GM23338 (cell line): ENCODE results near the gene TTC14. TPM values are rescaled to one million over a fixed set of nuclear protein-coding genes. Genes with fewer than 3 reads are reported as not detected.
"Not testable (repeated sequence)": the region's sequence is repeated elsewhere in the genome, so short reads cannot be mapped to it uniquely, and the experiment has no call there.

Source experiments
- ATAC-seq: fragments of 200-7000 bp; cut with Tn5 transposase; 3 replicates; pipeline ENCODE4 v1.9.1; 2020
- DNase-seq: peaks from one replicate; pipeline ENCODE4 v3.0.0-alpha.2; 2015; ENCODE audit warnings: low spot score
- H2AFZ ChIP-seq: fragments of 200-600 bp; sonication (generic); 2 replicates; pipeline ENCODE4 v1.8.0; 2016; ENCODE audit warnings: antibody characterized with exemption, mild to moderate bottlenecking, moderate library complexity
- H3F3A ChIP-seq: fragments of 200-600 bp; sonication (generic); replicated peaks from 2 replicates; pipeline ENCODE4 v1.8.0; 2017; ENCODE audit warnings: antibody characterized with exemption, mixed run types, low read depth
- H3K27ac ChIP-seq: fragments of 200-600 bp; sonication (generic); 2 replicates; pipeline ENCODE4 v1.6.1; 2016; ENCODE audit warnings: low read depth
- H3K27me3 ChIP-seq: fragments of 200-600 bp; sonication (generic); 2 replicates; pipeline ENCODE4 v1.8.0; 2016; ENCODE audit warnings: mild to moderate bottlenecking, mixed run types, moderate library complexity; ENCODE audit not compliant: insufficient read depth
- H3K36me3 ChIP-seq: fragments of 200-600 bp; sonication (generic); 2 replicates; pipeline ENCODE4 v1.8.0; 2016; ENCODE audit warnings: mild to moderate bottlenecking; ENCODE audit not compliant: insufficient read depth
- H3K4me1 ChIP-seq: fragments of 200-600 bp; sonication (generic); 2 replicates; pipeline ENCODE4 v1.8.0; 2016; ENCODE audit warnings: mild to moderate bottlenecking, moderate library complexity; ENCODE audit not compliant: insufficient read depth
- H3K4me2 ChIP-seq: fragments of 200-600 bp; sonication (generic); 2 replicates; pipeline ENCODE4 v1.7.1; 2017; ENCODE audit warnings: mixed run types
- H3K4me3 ChIP-seq: fragments of 200-600 bp; sonication (generic); 2 replicates; pipeline ENCODE4 v1.6.1; 2016; ENCODE audit warnings: mixed run types
- H3K79me2 ChIP-seq: fragments of 200-600 bp; sonication (generic); replicated peaks from 2 replicates; pipeline ENCODE4 v1.8.0; 2017; ENCODE audit warnings: mild to moderate bottlenecking; ENCODE audit not compliant: insufficient read depth
- H3K9me2 ChIP-seq: fragments of 200-600 bp; sonication (generic); 2 replicates; pipeline ENCODE4 v1.8.0; 2017; ENCODE audit not compliant: insufficient read depth
- H4K20me1 ChIP-seq: fragments of 200-600 bp; sonication (generic); replicated peaks from 2 replicates; pipeline ENCODE4 v1.8.0; 2017; ENCODE audit warnings: mild to moderate bottlenecking; ENCODE audit not compliant: insufficient read depth
- H3K27ac Mint-ChIP-seq: 2 replicates; pipeline ENCODE4 v1.8.0; 2020; ENCODE audit warnings: inconsistent platforms, mild to moderate bottlenecking, moderate library complexity, mixed read lengths
- H3K27me3 Mint-ChIP-seq: 3 replicates; pipeline ENCODE4 v1.8.0; 2022; ENCODE audit warnings: low read depth, mild to moderate bottlenecking, moderate library complexity, mixed read lengths, inconsistent platforms; ENCODE audit not compliant: insufficient read depth, poor library complexity
- H3K36me3 Mint-ChIP-seq: 3 replicates; pipeline ENCODE4 v1.8.0; 2021; ENCODE audit warnings: low read depth, mild to moderate bottlenecking, inconsistent platforms, moderate library complexity, mixed read lengths
- H3K4me1 Mint-ChIP-seq: 3 replicates; pipeline ENCODE4 v1.8.0; 2020; ENCODE audit warnings: mild to moderate bottlenecking, inconsistent platforms, mixed read lengths
- H3K4me3 Mint-ChIP-seq: 3 replicates; pipeline ENCODE4 v1.8.0; 2021; ENCODE audit warnings: moderate library complexity, mild to moderate bottlenecking, inconsistent platforms, mixed read lengths
- H3K9me3 Mint-ChIP-seq: 3 replicates; pipeline ENCODE4 v1.8.0; 2020; ENCODE audit warnings: moderate library complexity, mild to moderate bottlenecking, inconsistent platforms, mixed read lengths
- CREB1 ChIP-seq: fragments of 250-450 bp; sonication (Bioruptor Pico); IDR thresholded peaks from 2 replicates; pipeline ENCODE4 v1.5.0; 2020; ENCODE audit warnings: low read depth, mild to moderate bottlenecking, moderate library complexity
- ETS1 ChIP-seq: IDR thresholded peaks from 2 replicates; pipeline ENCODE4 v1.6.1; 2016; ENCODE audit warnings: antibody characterized with exemption
- NANOG ChIP-seq: IDR thresholded peaks from 2 replicates; pipeline ENCODE4 v1.6.1; 2016; ENCODE audit warnings: antibody characterized with exemption, borderline replicate concordance
- polyA plus RNA-seq: library from polyadenylated mRNA; unstranded; fragments of >200 nt; fragmentation: Nextera tagmentation; extraction: Ambion mirVana; gene quantifications from 2 replicates; pipeline ENCODE4 v1.2.1, GENCODE V29; 2016
- total RNA-seq: library from RNA; depleted of rRNA; stranded (reverse); fragments of >200 nt; shearing (Covaris generic); gene quantifications from 2 replicates; pipeline ENCODE4 v1.2.3, GENCODE V29; 2014
- TF ChIP-seq, protein P1 (sequence below), 2 experiments: fragments of 200-600 bp in 1 of 2; sonication (generic) in 1 of 2; conservative IDR thresholded peaks; 2 replicates each; pipeline versions ENCODE4 v1.5.1 to v1.6.1; 2016 to 2017; ENCODE audit warnings: antibody characterized with exemption in 2 of 2, low read depth in 2 of 2, mild to moderate bottlenecking in 2 of 2, moderate library complexity in 1 of 2

Gene TTC14
- total and polyA plus RNA-seq, 2 experiments from 2014 or later: 20.0 to 22.1 TPM

DNA sequence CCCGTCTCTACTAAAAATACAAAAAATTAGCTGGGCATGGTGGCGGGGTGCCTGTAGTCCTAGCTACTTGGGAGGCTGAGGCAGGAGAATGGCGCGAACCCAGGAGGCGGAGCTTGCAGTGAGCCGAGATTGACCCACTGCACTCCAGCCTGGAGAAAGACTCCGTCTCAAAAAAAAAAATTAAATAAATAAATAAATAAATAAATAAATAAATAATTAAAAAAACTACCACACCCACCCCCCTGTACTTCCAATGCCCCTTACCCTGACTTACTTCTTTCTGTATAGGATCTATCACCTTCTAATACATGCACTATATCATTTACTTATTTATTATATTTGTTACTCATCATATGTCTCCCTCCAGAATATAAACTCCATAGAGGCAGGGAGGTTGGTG, 8.3 kb upstream of the TTC14 start:
- H2AFZ ChIP-seq: 0 out of 2 replicates have a peak overlapping the region, but pooled peaks have one; percentile 53
- not testable (repeated sequence) for H3K36me3 Mint-ChIP-seq, H3K9me3 Mint-ChIP-seq, H3K27me3 ChIP-seq, H3K4me1 ChIP-seq, DNase-seq, H3K27me3 Mint-ChIP-seq, H3K27ac ChIP-seq, H4K20me1 ChIP-seq, ATAC-seq, H3F3A ChIP-seq, H3K4me1 Mint-ChIP-seq, H3K9me2 ChIP-seq, H3K4me3 Mint-ChIP-seq, H3K27ac Mint-ChIP-seq, H3K4me3 ChIP-seq, H3K36me3 ChIP-seq, H3K4me2 ChIP-seq, H3K79me2 ChIP-seq

DNA sequence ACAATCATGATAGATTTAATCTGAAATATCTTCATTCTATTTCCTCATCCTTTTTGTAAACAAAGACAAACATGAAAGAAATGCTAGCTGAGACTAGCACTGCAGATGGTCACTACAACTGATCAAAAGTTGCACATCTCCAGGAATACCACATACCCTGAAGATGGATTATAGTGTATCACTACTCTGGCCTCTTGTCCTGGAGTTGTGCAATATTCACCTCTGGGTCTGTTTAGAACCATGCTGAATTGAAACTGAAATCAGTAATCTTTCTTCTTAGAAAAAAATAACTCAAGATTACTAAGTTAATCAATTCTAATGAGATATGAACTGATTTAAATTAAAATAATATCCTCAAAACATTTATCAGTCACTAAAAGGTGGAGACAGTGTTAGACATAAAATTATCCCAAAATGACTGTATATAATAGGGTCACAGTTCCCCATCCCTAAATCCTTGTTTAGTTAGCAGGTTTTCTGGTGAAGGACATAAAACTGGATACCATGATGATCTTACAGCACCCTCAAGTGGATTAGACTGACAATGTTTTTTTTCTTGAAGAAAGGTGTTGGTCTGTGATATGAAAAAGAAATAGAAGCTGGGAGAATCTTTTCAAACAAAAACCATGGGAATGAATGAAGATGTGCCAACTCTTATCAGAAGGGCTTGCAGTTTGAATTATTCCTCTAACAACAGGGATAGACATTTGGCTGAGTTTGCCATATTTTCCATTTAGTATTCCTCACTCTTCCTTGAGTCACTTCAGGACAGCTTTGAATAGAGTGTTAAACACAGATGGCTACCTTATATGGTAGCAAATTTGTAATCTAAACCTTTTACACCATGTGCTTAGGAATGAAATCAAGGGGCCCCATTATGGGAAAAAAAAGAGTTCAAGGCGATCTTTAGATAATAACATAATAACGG, 7.1 kb upstream of the TTC14 start:
- no peaks in the 10 kb centered on the region for H3K4me1 Mint-ChIP-seq
- peaks cover 3% of the 10 kb centered on the region for H3K27me3 Mint-ChIP-seq
- TF ChIP-seq NANOG: no peak
- TF ChIP-seq, protein P1, sequence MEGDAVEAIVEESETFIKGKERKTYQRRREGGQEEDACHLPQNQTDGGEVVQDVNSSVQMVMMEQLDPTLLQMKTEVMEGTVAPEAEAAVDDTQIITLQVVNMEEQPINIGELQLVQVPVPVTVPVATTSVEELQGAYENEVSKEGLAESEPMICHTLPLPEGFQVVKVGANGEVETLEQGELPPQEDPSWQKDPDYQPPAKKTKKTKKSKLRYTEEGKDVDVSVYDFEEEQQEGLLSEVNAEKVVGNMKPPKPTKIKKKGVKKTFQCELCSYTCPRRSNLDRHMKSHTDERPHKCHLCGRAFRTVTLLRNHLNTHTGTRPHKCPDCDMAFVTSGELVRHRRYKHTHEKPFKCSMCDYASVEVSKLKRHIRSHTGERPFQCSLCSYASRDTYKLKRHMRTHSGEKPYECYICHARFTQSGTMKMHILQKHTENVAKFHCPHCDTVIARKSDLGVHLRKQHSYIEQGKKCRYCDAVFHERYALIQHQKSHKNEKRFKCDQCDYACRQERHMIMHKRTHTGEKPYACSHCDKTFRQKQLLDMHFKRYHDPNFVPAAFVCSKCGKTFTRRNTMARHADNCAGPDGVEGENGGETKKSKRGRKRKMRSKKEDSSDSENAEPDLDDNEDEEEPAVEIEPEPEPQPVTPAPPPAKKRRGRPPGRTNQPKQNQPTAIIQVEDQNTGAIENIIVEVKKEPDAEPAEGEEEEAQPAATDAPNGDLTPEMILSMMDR (conservative IDR thresholded peaks at IDR 0.05; ENCODE audit: low read depth in 2 of 2): peak; percentile 74 to 76

GRCh38 chr3:180595559-180595935, 6.4 kb upstream of the TTC14 start:
- no peaks in the 10 kb centered on the region for H3K36me3 Mint-ChIP-seq
- ATAC-seq (no peak), DNase-seq (no peak)
- H3K4me3 Mint-ChIP-seq: no peak overlapping the region
- Histone ChIP-seq H3K9me2 (no peaks in the 10 kb centered on the region), H3K36me3 (no peaks in the 10 kb centered on the region), H3K4me1 (no peaks in the 10 kb centered on the region), H3K4me2 (no peak overlapping the region), H4K20me1 (no peaks in the 10 kb centered on the region), H2AFZ (no peak overlapping the region), H3F3A (no peaks in the 10 kb centered on the region), H3K27me3 (no peaks in the 10 kb centered on the region), H3K27ac (no peak overlapping the region), H3K4me3 (no peak overlapping the region), H3K79me2 (no peaks in the 10 kb centered on the region)
- peaks cover 3% of the 10 kb centered on the region for H3K27me3 Mint-ChIP-seq
- no peaks in the 10 kb centered on the region for H3K9me3 Mint-ChIP-seq
- no peak overlapping the region for H3K27ac Mint-ChIP-seq
- H3K4me1 Mint-ChIP-seq: no peaks in the 10 kb centered on the region
- no peak for TF ChIP-seq ETS1
- TF ChIP-seq, protein P1 (conservative IDR thresholded peaks at IDR 0.05; ENCODE audit: low read depth in 2 of 2): no peak
- TF ChIP-seq CREB1 (CRISPR knock-in tag): no peak

More for the DNA sequence above, 7.1 kb upstream of the TTC14 start:
- Histone ChIP-seq H3K4me3 (no peak overlapping the region), H3K4me1 (no peaks in the 10 kb centered on the region), H2AFZ (no peak overlapping the region), H3K79me2 (no peaks in the 10 kb centered on the region), H4K20me1 (no peaks in the 10 kb centered on the region), H3K4me2 (no peak overlapping the region), H3K27me3 (no peaks in the 10 kb centered on the region), H3F3A (no peaks in the 10 kb centered on the region), H3K9me2 (no peaks in the 10 kb centered on the region), H3K36me3 (no peaks in the 10 kb centered on the region), H3K27ac (no peak overlapping the region)
- no peak overlapping the region for H3K27ac Mint-ChIP-seq
- peak; percentile 49 for ATAC-seq
- H3K4me3 Mint-ChIP-seq: no peak overlapping the region
- no peaks in the 10 kb centered on the region for H3K36me3 Mint-ChIP-seq
- H3K9me3 Mint-ChIP-seq: no peaks in the 10 kb centered on the region
- peak; percentile 69 for DNase-seq
